Colon (tissue), 2 donors: ENCODE data around the gene DNAJB14.

Experiments used
- FAIRE-seq: peaks from 2 replicates; lab custom pipeline; 2012; peaks lifted over from hg19 to GRCh38; lab: Jason Lieb, UNC
- donor health status: control.
- donor health status: control.

DNAJB14 gene

DNA sequence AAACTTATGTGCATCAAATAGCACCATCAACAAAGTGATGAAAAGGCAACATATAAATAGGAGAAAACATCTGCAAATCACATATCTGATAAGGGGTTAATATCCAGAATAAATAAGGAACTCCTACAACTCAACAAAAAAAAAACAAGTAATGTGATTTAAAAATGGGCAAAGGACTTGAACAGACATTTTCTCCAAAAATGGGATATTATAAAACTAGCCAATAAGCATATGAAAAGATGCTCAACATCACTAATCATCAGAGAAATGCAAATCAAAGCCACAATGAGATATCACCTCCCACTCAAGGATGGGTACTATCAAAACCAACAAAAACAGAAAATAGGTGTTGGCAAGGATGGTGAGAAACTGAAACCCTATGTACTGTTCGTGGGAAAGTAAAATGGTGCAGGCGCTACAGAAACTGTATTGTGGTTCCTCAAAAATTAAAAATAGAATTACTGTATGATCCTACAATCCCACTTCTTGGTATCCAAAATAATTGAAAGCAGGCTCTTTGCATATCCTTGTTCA, 2.4 kb downstream of the DNAJB14 start:
- peak; percentile 36 for FAIRE-seq

DNA sequence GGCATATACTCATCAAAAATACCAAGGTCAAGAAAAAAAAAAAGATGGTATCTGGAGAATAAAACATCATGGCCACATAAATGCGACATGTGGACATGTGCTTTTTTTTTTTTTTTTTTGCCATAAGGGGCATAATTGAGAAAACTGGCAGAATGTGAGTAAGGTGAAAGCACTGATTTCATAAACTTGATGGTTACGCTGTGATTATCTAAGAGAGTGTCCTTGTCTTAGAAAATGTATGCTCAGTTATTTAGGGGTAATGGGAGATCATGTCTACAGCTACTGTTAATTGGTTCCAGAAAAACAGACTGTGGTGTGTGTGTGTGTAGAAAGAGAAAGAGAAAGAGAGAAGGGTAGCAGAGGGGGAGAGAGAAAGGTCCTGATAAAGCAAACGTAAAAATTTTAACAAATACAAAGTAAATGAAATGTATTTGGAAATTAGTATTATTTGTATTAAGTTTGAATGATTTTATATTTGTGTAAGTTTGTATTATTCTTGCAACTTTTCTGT, 8.1 kb downstream of the DNAJB14 start:
- no peak for FAIRE-seq

DNA sequence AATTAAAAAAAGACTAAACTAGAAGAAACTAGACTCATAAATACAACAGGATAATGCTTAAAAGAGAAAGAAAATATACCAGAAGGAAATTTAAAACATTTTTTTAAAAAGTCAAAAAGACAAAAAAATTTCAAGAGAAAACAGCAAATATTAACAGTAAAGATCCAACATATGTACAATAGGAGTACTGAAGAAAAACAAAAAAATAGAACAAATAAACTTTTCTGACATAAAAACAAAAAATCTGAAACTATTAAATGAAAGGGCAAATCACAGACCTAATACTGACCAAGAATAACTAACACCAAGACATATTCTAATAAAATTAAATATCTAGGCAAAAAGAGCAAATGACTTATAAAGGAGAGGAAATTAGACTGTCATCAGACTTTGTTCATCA, 11.5 kb downstream of the DNAJB14 start:
- FAIRE-seq = peak; percentile 73

DNA sequence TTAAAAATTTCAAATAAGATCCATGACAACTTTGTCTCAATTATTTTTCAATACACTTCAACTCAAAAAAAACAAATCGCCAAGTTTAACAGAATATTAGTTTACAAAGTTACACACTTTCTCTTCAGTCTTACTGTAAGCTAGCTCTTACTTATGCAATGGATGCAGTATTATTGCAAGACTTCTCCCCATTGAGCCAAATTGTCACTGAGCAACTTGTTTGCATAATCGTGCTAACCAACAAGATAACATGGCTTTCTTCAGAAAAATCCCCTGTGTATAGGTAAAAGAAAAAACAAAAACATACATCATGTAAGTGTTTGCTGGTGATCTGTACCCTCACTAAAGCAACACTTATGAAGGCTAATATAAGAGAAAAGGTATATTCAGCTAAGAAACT, 18.9 kb downstream of the DNAJB14 start:
- FAIRE-seq = no peak

DNA sequence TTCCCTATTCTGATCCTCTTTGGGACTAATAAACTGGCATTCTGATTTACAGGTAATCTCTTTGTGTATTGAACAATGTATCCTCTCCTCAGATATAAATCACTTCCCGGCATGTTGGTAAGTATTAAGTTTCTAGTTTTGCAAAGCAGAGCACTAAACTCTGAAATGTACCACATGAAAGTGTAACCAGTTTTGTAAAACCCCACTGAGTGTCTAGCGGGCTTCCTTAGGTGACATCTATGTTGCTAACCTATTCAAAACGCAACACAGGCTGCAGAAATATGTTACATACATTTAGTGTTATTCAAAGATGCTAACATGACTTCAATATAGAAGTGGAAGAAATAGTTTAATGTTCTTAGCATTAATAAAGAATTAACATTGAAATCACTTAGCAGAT, 25.2 kb downstream of the DNAJB14 start:
- no peak for FAIRE-seq

DNA sequence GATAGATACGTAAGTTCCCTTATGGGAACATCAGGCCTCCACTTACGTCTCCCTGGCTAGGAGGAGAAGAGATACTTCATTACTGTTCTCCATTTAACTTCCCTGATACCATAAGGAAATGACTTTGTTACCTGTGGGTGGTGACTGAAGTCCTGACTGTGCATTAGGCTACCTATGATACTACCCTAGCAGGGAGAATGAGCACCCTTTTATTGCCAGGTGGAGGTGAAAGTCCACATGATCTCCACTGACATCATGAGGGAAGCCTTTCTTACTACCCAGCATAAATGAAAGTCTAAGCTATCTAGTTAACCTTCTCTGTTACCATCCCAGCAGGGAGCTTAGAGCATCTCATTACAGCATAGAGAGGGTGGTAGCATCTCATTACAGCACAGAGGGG, 27.8 kb downstream of the DNAJB14 start:
- peak; percentile 33 for FAIRE-seq

DNA sequence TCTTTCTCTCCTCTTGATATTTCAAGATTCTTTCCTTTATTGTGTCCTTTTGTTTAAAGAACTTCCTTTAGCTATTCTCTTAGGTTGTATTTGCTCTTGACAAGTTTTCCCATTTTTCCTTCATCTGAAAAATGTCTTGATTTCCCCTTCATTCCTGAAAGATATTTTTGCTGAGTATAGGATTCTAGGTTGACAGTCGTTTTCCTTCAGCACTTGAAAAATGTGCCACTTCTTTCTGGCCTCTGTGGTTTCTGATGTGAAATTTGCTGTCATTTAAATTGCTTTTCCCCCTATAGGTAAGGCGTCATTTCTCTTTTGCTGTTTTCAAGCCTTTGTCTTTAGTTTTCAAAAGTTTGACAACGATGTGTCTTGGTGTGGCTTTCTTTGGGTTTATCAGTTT, 28.8 kb downstream of the DNAJB14 start:
- FAIRE-seq = no peak

DNA sequence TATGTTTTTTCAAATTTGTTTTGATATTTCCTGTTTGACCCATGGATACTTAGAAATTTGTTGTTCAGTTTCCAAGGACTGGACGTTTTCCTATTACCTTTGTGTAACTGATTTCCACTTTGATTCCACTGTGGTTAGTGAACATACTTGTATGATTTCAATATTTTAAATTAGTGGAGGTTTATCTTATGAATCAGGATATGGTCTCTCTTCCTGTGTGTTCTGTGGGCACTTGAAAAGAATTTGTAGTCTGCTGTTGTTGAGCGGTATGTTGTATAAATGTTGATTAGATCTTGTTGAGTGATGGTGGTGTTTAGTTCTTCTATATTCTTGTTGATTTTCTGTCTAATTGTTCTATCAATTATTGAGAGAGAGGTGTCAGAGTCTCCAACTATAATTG, 31.0 kb downstream of the DNAJB14 start:
- FAIRE-seq = no peak

DNA sequence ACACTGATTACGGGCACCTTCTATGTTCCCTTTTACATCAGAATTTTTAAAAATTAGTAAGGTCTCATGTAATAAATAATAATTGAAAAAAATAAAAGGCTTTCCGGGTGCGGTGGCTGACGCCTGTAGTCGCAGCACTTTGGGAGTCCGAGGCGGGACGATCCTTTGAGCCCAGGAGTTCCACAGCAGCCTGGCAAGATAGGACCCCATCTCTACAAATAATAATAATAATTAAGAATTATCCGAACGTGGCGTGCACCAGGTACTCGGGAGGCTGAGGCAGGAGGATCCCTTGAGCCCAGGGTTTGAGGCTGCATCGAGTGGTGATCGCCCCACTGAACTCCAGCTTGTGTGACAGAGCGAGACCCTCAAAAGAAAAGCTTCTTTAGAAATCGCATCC, 51.4 kb downstream of the DNAJB14 start:
- no peak for FAIRE-seq

DNA sequence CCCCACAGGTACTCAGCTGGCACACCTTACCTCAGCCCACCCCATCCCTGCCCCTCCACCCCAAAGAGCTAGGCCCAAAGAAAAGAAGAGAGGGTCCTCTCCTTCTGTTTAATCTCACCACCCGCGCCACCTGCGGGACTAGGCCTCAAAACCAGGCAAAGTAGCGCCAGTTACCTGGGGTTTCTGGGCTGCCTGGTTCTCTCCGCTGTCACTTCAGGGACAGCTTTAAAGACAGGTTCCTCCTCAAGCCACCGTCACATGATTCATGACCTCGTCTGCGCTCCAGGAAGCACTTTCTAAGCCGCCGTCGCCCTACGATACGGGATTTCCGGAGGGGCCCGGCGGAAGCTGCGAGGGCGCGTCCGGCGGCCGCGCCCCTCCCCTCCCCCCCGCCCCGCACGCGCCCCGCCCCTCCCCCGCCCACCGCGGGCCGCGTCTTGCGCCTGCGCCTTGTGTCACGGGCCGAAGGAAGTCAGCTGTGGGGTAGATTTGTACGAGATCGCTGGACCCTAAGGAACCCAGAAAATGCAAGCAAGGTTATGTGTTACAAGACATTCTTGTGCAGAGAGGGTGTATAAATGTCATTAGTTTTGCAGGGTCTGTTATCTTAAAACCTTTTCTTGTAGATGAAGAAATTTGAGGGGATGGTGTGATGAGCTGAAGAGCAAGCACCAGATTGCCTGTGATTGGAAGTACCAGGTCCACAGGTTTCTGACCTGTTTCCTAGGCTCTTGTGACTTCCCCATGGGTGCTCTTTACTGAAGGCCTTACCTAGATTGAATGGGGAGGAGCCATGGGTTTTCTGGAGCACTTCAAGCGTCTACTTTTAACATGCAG, 52.0 kb downstream of the DNAJB14 start, which contains the start of gene LAMTOR3:
LAMTOR3 (minus strand) TSS at position 267 of the 837 bp plus-strand sequence. CDS start 464 bp downstream, outside the sequence.
- no peak for FAIRE-seq

DNA sequence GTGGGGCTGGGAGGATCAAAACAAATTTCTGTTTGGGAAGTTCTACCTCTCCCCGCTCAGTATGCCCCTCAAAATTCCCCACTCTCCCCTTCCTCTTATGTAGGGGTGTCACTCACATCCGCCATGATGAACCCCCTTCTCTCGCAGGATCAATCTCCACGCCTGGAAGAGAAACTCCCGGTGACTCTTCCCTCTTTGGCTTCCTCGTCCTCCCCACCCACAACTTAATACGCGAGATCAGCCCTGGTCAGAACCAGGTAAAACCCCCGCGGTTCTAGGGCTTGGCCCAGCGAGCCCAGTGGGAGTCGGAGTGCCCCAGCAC, 52.6 kb downstream of the DNAJB14 start:
- FAIRE-seq = no peak

DNA sequence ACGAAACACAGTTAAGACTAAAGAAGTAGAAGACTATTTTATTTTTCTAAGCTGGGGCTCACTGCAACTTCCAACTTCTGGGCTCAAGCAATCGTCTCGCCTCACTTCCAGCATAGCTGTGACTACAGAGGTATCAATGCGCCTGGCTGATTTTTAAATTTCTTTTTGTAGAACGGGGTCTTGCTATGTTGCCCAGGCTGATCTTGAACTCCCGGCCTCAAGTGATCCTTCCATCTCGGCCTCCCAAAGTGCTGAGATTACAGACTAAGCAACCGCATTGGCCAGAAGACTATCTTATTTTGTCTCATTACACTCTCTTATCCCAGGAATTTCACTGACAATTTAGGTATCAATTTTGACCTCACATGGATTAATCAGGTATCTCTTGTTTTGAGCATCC, 53.4 kb downstream of the DNAJB14 start:
- no peak for FAIRE-seq

DNA sequence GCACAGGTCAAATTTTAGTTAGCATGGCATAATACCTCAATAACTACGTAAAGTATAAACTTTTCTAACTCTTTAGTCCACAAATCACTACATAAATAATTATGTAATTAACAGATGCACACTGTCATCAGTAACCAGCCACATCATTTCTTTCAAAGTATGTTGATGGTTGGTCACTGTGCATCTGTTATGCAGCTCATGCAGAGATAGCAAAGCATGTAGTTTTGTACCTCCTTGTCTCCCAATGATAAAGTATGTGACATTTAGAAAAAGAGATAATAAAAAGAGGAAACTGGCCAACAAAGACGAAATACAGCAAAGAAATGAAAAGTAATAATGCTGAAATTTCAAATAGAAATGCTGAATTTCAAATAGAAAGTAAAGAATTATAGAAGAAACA, 55.1 kb downstream of the DNAJB14 start:
- FAIRE-seq = no peak

DNA sequence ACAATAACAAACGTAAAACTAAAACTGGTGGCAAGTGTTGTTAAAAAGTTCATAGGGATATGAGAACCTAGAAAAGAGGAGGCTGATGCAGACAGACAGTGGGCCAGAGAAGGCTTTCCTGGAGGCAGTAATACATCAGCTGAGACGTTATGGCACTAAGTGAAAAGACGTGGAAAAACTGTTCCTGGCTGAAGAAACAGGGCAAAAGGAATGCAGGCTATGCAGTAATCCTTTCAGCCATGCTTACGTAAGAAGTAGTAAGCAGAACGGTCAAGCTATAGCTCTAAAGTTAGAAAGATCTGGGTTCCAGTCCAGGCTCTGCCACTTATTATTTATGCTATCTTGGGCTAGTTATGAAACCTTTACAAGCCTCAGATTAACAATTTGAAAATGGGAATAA, 58.6 kb downstream of the DNAJB14 start:
- FAIRE-seq = no peak

DNA sequence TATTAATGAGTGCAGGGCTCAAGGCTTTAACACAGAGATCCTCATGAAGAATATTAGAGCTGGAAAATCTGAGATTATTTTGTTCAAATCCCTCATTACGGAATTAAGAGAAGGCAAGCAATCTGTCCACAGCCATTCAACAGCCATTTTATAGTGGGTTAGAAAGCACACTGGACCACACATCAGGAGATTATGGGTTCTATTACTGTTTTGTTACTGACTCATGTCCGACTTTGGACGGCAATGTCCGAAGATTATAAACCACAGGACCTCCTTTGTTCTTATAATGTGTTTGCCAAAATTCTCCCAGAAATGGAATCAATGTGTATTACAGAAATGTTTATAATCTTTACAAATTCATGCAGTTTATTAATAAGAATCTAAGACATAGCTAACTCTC, 60.3 kb downstream of the DNAJB14 start:
- no peak for FAIRE-seq

DNA sequence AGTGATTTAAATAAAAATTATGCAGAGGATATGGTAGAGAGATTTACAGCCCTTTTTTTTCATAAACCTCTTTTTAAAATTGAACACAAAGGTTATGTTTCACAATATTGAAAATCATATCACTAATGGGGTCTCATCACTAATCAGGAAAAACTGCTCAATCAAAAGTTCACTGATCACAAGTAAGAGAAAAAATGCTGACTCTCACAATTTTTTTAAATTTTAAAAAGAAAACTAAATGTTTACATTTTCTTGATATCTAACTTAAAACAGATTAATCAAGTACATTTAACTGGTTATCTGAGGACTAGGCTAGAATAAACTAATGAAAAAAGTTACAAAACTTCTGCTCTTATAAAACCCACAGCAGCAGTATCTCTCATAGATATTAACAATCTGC, 60.7 kb downstream of the DNAJB14 start:
- no peak for FAIRE-seq

DNA sequence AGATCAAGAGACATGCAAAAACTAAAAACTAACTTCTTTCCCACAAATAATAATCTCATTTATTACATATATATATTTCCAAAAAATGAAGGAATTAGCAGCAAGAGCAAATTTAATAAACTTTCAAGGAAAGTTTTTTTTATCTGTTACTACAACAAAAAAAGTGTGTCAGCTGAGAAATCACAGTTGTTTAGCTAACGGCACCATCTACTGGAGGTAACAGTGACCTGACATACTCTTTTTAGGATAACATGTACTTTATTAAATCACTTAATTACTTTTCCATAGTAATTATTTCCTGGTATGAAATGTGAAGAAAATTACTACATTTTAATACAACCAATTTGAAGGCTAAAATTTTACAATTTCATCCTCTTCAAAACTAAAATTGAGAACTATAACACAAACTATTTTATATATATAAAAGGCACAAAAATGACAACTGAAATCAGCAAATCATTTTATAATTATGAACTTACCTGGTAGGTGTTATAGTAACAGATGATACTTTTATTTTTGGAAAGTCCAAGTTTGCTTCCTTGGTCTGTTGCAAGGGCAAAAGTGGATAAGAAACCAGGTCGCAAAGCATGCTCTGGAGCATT, 61.3 kb downstream of the DNAJB14 start:
- FAIRE-seq = peak; percentile 55

DNA sequence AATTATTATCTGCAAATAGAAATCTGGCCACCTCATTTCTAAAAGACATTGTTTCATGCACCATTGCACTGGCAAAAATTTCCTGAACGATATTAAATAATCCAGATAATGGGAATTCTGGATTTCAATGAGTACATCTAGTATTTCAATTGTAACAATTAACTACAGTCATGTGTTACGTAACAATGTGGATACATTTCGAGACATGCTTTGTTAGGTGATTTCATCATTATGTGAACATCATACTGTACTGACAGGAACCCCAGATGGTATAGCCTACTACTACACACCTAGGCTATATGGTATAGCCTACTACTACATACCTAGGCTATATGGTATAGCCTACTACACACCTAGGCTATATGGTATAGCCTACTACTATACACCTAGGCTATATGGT, 67.0 kb downstream of the DNAJB14 start:
- no peak for FAIRE-seq

DNA sequence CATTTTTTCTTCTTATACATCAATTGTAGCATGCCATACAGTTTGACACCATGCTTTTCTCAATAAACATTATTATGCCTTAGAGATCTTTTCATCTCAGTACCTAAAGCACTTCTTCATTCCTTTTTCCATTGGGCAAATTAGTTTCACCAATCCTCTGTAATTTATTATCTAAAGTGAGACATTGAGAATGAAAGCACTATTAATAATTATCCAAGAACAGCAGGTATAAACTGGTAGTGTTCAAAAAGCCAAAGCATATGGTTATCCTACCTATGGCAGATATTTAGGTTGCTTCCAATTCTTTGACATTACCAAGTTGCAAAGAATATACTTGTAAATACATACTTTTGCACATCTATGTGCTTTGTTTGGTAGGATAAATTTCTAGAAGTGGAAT, 67.8 kb downstream of the DNAJB14 start:
- no peak for FAIRE-seq

DNA sequence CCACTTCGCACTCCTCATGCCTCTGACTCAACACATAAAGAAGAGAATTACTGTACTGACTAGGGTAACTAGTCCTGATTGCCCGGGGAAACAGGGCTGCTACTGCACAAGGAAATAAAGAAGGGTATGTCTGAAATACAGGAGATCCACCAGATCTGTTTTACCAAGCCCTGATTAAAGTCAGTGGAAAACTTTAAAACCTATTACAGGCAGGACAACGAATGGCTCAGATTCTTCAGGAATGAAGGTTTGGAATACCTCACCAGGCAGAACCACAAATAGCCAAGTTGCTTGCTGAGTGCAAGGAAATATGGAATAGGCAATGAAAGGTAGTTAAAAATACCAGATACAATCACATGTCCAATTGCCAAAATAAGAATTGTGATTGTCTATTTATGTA, 69.5 kb downstream of the DNAJB14 start:
- FAIRE-seq = no peak

DNA sequence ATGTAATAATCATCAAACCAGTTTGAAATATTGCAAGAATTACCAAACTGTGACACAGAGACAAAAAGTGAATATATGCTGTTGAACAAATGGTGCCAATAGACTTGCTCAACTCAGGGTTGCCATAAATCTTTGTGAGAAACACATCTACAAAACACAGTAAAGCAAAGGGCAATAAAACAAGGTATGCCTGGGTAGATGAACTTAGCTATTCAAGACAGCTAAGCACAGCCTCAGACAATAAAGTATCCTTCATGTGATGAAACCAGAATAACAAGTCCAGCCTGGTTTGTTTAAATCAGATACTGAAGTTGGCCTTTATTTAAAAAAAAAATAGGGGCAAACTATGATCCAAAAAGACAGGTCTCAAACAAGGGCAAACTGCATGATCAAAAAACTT, 71.3 kb downstream of the DNAJB14 start:
- no peak for FAIRE-seq

DNA sequence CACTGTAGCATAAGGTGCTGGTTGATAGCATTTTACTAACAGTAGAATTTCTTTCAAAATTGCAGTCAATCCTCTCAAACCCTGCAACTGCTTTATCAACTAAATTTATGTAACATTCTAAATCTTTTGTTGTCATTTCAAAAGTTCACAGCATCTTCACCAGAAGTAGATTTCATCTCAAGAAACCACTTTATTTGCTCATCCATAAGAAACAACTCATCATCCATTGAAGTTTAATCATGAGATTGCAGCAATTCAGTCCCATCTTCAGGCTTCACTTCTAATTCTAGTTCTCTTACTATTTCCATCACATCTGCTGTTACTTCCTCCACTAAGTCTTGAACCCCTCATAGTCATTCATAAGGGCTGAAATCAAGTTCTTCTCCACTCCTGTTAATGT, 73.8 kb downstream of the DNAJB14 start:
- no peak for FAIRE-seq

DNA sequence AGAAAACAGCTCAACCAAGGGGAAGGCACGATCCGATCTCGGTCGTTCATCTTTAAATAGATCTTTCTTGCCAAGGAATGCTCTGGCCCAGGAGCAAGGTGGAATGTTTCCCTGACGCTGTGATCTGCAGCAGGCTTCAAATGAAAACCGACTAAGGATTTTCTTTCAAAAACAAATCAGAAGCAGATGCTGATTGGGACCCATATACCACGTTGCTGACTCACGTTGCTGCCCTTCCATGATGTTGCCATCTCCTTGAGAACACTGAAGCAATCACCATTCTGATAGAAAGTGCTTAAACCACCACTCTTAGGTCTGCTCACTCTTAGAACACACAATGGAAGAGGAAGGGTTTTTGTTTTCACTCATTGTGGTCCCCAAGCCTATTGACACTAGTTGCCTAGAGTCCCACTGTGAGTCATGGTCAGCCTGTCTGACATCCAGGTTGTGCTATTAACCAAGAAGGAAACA, 78.3 kb downstream of the DNAJB14 start:
- FAIRE-seq = no peak
